ENCODE results near the gene ZDHHC14. TPM values are rescaled to one million over a fixed set of nuclear protein-coding genes. Genes with fewer than 3 reads are reported as not detected.

Gene ZDHHC14
- total RNA-seq, 4 donors from 2014 or later, result 11.4 to 20.8 (median 15.6) TPM

GRCh38 chr6:157635388-157636244 lies 254.6 kb downstream of the ZDHHC14 start:
- DNase-seq (ENCODE audit: low spot score in 2 of 2), result no peak
- TF ChIP-seq CTCF (IDR thresholded peaks at IDR 0.05), result no peak
- no peak for TF ChIP-seq EP300 (IDR thresholded peaks at IDR 0.05)
- no peak for TF ChIP-seq POLR2A (IDR thresholded peaks at IDR 0.05)
- no peak overlapping the region for H3K4me3 ChIP-seq
- no peaks in the 10 kb centered on the region for H3K27me3 ChIP-seq
- H3K9me3 ChIP-seq, result no peaks in the 10 kb centered on the region
- WGBS, 2 donors, result 78 to 83% methylated on average over 23 of the region's 23 CpGs
- peaks cover 0 to 2% (median 0%) of the 10 kb centered on the region in 3 donors for H3K36me3 ChIP-seq
- peaks cover 0 to 27% (median 0%) of the 10 kb centered on the region in 4 donors for H3K4me1 ChIP-seq
- no peak overlapping the region for H3K27ac ChIP-seq

- 57 to 64% methylated on average over 5 of the region's 5 CpGs for WGBS, 2 donors
- no peak overlapping the region for H3K4me3 ChIP-seq
- no peak for TF ChIP-seq EP300 (IDR thresholded peaks at IDR 0.05)
- no peak for TF ChIP-seq CTCF (IDR thresholded peaks at IDR 0.05)
- no peak for TF ChIP-seq POLR2A (IDR thresholded peaks at IDR 0.05)
- no peaks in the 10 kb centered on the region for H3K27me3 ChIP-seq
- DNase-seq (ENCODE audit: low spot score in 2 of 2), result no peak
- peaks cover 0 to 2% (median 0%) of the 10 kb centered on the region in 3 donors for H3K36me3 ChIP-seq
- peaks cover 0 to 12% (median 0%) of the 10 kb centered on the region in 4 donors for H3K4me1 ChIP-seq
- no peaks in the 10 kb centered on the region for H3K9me3 ChIP-seq
- no peak overlapping the region for H3K27ac ChIP-seq
Observed at GRCh38 chr6:157637516-157637915, 256.5 kb downstream of the ZDHHC14 start.

- DNase-seq (ENCODE audit: low spot score in 2 of 2), result no peak
- no peak overlapping the region for H3K27ac ChIP-seq
- no peaks in the 10 kb centered on the region for H3K9me3 ChIP-seq
- H3K4me1 ChIP-seq, result peaks cover 0 to 6% (median 0%) of the 10 kb centered on the region in 4 donors
- H3K27me3 ChIP-seq, result no peaks in the 10 kb centered on the region
- peaks cover 0 to 2% (median 0%) of the 10 kb centered on the region in 3 donors for H3K36me3 ChIP-seq
- TF ChIP-seq CTCF (IDR thresholded peaks at IDR 0.05), result no peak
- TF ChIP-seq EP300 (IDR thresholded peaks at IDR 0.05), result no peak
- no peak for TF ChIP-seq POLR2A (IDR thresholded peaks at IDR 0.05)
- no peak overlapping the region for H3K4me3 ChIP-seq
- 85 to 88% methylated on average over 8 of the region's 8 CpGs for WGBS, 2 donors
Observed at GRCh38 chr6:157637941-157638662, 257.1 kb downstream of the ZDHHC14 start.

- 90 to 93% methylated on average over 6 to 7 of the region's 7 CpGs for WGBS, 2 donors
- Histone ChIP-seq H3K9me3 (no peaks in the 10 kb centered on the region), H3K36me3 (peaks cover 0 to 2% (median 0%) of the 10 kb centered on the region in 3 donors), H3K27me3 (no peaks in the 10 kb centered on the region), H3K4me1 (peaks cover 0 to 5% (median 0%) of the 10 kb centered on the region in 4 donors), H3K27ac (no peak overlapping the region), H3K4me3 (no peak overlapping the region)
- TF ChIP-seq EP300 (IDR thresholded peaks at IDR 0.05) (no peak), POLR2A (IDR thresholded peaks at IDR 0.05) (no peak), CTCF (IDR thresholded peaks at IDR 0.05) (no peak)
- DNase-seq (ENCODE audit: low spot score in 2 of 2), result no peak
Observed at GRCh38 chr6:157638779-157639178, 257.8 kb downstream of the ZDHHC14 start.
